GM19324 (cell line): ENCODE measurements around the gene C17orf58.
"Not testable (repeated sequence)": the region's sequence is repeated elsewhere in the genome, so short reads cannot be mapped to it uniquely, and the experiment has no call there.

ENCODE experiments used
- ATAC-seq: cut with Tn5 transposase; IDR thresholded peaks from one replicate; pipeline ENCODE4 v1.9.1; 2021; ENCODE audit warnings: mild to moderate bottlenecking, moderate library complexity; ENCODE audit not compliant: unreplicated experiment, low FRiP score

C17orf58 gene

DNA sequence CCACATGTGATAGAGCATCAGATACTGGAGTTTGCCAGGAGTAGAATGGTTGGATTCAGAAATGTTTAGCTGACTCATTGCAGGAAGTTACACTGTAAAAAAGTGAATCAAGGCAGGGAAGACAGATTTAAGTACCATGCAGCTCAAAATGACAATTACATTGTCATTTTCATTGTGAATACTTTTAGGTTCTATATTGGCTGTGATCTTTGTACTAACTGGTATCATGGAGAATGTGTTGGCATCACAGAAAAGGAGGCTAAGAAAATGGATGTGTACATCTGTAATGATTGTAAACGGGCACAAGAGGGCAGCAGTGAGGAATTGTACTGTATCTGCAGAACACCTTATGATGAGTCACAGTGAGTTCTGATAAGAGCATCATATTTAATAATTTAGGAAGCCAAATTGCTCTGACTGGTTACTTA lies 33.1 kb downstream of the C17orf58 start:
- ATAC-seq: not testable (repeated sequence)

DNA sequence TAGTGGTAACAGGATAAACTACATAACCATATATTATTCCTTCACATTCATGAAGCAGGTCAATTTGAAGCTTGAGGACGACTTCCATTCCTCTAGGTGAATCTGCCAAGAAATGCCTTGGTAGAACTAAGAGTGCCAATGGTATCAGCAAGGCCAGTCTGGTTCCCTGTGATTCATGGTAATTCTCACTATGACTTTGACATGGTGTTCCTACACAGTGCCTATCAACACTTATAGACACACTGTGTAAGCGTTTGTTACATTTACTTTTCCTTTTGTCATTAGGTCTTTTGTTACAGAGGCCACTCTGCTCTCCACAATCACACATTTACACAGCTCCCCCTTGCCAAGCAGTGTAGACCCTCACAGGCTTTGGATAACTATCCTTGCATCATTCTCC lies 34.1 kb downstream of the C17orf58 start:
- not testable (repeated sequence) for ATAC-seq

DNA sequence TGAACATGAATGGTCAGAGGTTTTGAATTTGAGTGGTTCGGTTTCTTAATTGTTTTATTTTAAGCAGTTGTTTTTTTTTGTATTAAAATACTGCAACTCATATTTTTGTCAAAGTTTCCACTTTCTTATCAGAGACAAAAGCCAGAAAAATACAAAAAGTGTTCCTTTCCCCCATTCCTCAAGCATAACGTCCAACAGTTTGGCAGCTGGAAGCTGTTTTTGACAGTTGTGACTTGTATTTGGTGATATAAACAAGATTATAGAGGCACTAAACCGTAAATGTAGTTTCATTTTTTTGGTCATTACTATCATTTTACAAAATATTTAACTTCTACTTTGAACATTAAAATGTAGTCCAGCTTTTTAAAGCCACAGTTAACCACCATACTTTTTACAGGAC lies 36.0 kb downstream of the C17orf58 start:
- ATAC-seq: not testable (repeated sequence)

DNA sequence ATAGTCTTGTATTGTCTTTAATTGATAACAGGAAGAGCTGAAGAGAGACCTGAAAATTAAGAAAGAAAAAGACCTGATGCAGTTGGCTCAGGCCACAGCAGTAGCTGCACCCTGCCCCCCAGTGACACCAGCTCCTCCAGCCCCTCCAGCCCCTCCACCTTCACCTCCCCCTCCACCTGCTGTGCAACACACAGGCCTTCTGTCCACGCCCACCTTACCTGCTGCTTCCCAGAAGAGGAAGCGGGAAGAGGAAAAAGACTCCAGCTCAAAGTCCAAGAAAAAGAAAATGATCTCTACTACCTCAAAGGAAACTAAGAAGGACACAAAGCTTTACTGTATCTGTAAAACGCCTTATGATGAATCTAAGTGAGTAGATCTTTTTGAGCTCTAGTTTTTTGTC lies 36.8 kb downstream of the C17orf58 start:
- no peak for ATAC-seq

DNA sequence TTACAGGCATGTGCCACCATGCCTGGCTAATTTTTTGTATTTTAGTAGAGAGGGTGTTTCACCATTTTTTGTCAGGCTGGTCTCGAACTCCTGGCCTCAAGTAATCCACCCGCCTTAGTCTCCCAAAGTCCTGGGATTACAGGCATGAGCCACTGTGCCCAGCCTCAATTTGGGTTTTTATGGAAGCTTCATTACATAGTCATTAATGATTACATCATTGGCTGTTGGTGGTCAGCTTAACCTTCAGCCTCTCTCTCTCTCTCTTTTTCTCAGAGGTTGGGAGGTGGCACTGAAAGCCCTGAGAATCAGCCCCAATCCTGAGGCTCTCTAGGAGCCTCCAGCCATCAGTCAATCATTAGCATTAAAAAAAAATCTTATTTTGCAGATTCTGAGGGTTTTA lies 45.3 kb downstream of the C17orf58 start:
- no peak for ATAC-seq

DNA sequence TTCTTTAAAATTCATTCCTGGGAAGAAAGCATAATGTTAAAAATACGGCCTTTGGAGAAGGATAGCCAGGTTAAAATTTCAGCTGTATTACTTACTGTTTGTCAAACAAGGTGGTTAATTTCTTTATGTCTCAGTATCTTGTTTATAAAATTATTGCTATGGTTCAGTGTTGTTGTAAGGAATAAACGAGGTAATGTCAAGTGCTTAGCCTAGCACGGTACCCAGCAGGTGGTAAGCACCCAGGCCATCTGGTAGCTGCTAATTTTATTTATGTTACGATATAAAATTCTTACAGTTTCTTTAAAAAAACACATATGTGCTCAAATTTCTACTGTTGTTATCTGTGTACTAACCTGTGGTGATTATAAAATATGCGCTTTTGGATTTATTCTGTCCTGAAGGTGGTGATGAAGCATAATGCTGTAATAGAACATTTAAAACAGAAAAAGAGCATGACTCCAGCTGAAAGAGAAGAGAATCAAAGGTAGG lies 48.9 kb downstream of the C17orf58 start:
- ATAC-seq: no peak

DNA sequence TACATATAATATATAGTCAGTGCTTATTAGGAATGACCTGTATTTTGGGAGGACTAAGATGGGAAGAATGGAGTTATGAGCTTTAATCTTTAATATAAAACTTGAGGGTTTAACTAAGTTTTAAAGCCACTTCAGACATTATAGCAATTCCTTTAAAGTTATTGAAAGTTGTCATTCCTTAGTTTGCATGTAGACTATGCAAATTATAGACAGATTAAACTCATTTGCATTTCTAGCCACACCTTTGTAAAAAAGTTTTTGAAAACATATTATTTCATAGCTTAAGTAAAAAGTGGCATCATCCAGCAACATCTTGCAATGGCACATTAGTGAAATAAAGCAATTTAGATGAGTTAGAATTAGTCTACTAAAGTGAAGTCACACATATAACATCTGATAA lies 49.8 kb downstream of the C17orf58 start:
- ATAC-seq: no peak

DNA sequence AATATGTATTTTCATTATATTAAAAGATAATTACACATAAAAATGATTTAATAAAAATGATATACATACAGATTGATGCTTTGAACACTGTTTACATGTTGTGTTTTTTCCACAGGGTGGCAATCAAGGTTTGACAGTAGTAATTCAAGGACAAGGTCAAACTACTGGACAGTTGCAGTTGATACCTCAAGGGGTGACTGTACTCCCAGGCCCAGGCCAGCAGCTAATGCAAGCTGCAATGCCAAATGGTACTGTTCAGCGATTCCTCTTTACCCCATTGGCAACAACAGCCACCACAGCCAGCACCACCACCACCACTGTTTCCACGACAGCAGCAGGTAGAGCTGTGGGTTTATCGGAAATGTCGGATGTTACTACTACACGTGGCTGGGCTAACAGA lies 52.2 kb downstream of the C17orf58 start:
- no peak for ATAC-seq

DNA sequence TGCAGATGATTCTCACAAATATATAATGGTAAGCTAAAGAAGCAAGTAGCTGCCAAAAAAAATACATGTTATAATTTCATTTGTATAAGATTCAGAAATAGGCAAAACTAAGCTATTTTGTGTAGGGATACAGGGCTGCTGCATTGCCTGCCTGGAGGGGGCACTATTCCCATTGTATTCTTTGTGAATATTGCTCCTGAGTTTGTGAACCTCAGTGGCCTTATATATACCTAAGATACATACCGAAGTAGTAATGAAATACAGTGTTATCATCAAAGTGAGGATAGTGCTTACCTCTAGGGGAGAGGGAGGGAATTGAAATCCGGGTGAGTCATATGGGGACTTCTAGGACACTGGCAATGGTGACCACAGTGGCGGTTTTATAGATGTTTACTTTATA lies 53.5 kb downstream of the C17orf58 start:
- no peak for ATAC-seq
